Breast epithelium (tissue), 4 donors: ENCODE measurements around the gene GTF2H4. TPM values are rescaled to one million over a fixed set of nuclear protein-coding genes. Genes with fewer than 3 reads are reported as not detected.

Experiments used
- DNase-seq, 2 donors: peaks; one replicate each; pipeline ENCODE4 v3.0.0-alpha.2; 2019; ENCODE audit warnings: low spot score in 2 of 2
- H3K27ac ChIP-seq, 2 donors: fragments of 200-600 bp; sonication (generic) in 1 of 2; one replicate each; pipeline ENCODE4 v1.5.1; 2016 to 2019; ENCODE audit warnings: mild to moderate bottlenecking in 1 of 2
- H3K27me3 ChIP-seq, 2 donors: fragments of 200-600 bp; sonication (generic) in 1 of 2; one replicate each; pipeline versions ENCODE4 v1.5.1 to v1.6.0; 2017 to 2019; ENCODE audit warnings: control low read depth in 1 of 2, mild to moderate bottlenecking in 1 of 2
- H3K36me3 ChIP-seq: fragments of 200-600 bp; one replicate; pipeline ENCODE4 v1.5.1; 2019
- H3K4me1 ChIP-seq, 2 donors: fragments of 200-600 bp; sonication (generic); one replicate each; pipeline ENCODE4 v1.5.1; 2016 to 2019; ENCODE audit warnings: control low read depth in 1 of 2
- H3K4me3 ChIP-seq, 3 donors: fragments of 200-600 bp; sonication (generic); 1 replicate in 2 of 3; 2 replicates in 1 of 3; pipeline ENCODE4 v1.5.1; 2016 to 2019; ENCODE audit warnings: mild to moderate bottlenecking in 3 of 3, moderate library complexity in 2 of 3
- H3K9me3 ChIP-seq, 2 donors: fragments of 200-600 bp; sonication (generic) in 1 of 2; one replicate each; pipeline ENCODE4 v1.5.1; 2016 to 2019; ENCODE audit warnings: control low read depth in 1 of 2
- CTCF ChIP-seq, 3 donors: fragments of 450-650 bp; IDR thresholded peaks; one replicate each; pipeline ENCODE4 v1.5.1; 2016 to 2017; ENCODE audit warnings: antibody characterized with exemption in 3 of 3, mild to moderate bottlenecking in 3 of 3, moderate library complexity in 3 of 3
- POLR2A ChIP-seq: fragments of 450-650 bp; IDR thresholded peaks from one replicate; pipeline ENCODE4 v1.6.1; 2016; ENCODE audit warnings: antibody characterized with exemption, mild to moderate bottlenecking, moderate library complexity
- POLR2AphosphoS5 ChIP-seq, 3 donors: sonication (generic); formaldehyde crosslinking; IDR thresholded peaks; one replicate each; pipeline ENCODE4 v1.6.1; 2017; ENCODE audit warnings: antibody characterized with exemption in 3 of 3
- intact Hi-C: fragments of 100-400 bp; cut with DNase I; formaldehyde crosslinking; loops from one replicate; pipeline ENCODE4 v1.15.1; 2023; ENCODE audit warnings: low total_unique reads
- total RNA-seq, 3 donors: library from RNA; depleted of rRNA; stranded (reverse); fragments of >200 nt; gene quantifications; one replicate each; pipeline ENCODE4 v1.1.0, GENCODE V29; 2016

The GTF2H4 gene
- total RNA-seq, 3 donors from 2014 or later = 10.4 to 13.4 (median 11.1) TPM

- Histone ChIP-seq H3K9me3 (no peaks in the 10 kb centered on the region), H3K4me3 (no peak overlapping the region), H3K36me3 (no peaks in the 10 kb centered on the region), H3K27me3 (no peaks in the 10 kb centered on the region), H3K27ac (peak overlapping the region in 1 of 2 donors; percentile 25), H3K4me1 (no peaks in the 10 kb centered on the region)
- TF ChIP-seq POLR2A (no peak), POLR2AphosphoS5 (IDR thresholded peaks at IDR 0.05) (no peak), CTCF (IDR thresholded peaks at IDR 0.05) (no peak)
- intact Hi-C loops = no loop called here
- DNase-seq = no peak
Observed at GRCh38 chr6:30894381-30894780, 13.6 kb upstream of the GTF2H4 start.

- Histone ChIP-seq H3K9me3 (no peaks in the 10 kb centered on the region), H3K36me3 (no peaks in the 10 kb centered on the region), H3K4me1 (no peaks in the 10 kb centered on the region), H3K27me3 (no peaks in the 10 kb centered on the region), H3K27ac (peak overlapping the region in 1 of 2 donors; percentile 25), H3K4me3 (no peak overlapping the region)
- no peak for DNase-seq
- intact Hi-C loops = no loop called here
- no peak for TF ChIP-seq POLR2AphosphoS5 (IDR thresholded peaks at IDR 0.05)
- TF ChIP-seq POLR2A = no peak
- no peak for TF ChIP-seq CTCF (IDR thresholded peaks at IDR 0.05)
Observed at GRCh38 chr6:30894935-30895334, 13.1 kb upstream of the GTF2H4 start.

GRCh38 chr6:30895343-30895742 lies 12.7 kb upstream of the GTF2H4 start:
- intact Hi-C loops = no loop called here
- Histone ChIP-seq H3K4me3 (no peak overlapping the region), H3K4me1 (no peaks in the 10 kb centered on the region), H3K27ac (no peak overlapping the region), H3K36me3 (no peaks in the 10 kb centered on the region), H3K27me3 (no peaks in the 10 kb centered on the region), H3K9me3 (no peaks in the 10 kb centered on the region)
- DNase-seq = no peak
- TF ChIP-seq POLR2AphosphoS5 (IDR thresholded peaks at IDR 0.05) (no peak), POLR2A (no peak), CTCF (IDR thresholded peaks at IDR 0.05) (no peak)

GRCh38 chr6:30896541-30896940 lies 11.5 kb upstream of the GTF2H4 start:
- H3K4me1 ChIP-seq = no peaks in the 10 kb centered on the region
- no peaks in the 10 kb centered on the region for H3K9me3 ChIP-seq
- no peak for TF ChIP-seq POLR2A
- TF ChIP-seq POLR2AphosphoS5 (IDR thresholded peaks at IDR 0.05) = no peak
- TF ChIP-seq CTCF (IDR thresholded peaks at IDR 0.05) = no peak
- no peaks in the 10 kb centered on the region for H3K36me3 ChIP-seq
- H3K27ac ChIP-seq = no peak overlapping the region
- no peak for DNase-seq
- no peak overlapping the region for H3K4me3 ChIP-seq
- intact Hi-C loops = no loop called here
- no peaks in the 10 kb centered on the region for H3K27me3 ChIP-seq

GRCh38 chr6:30897882-30898281 lies 10.1 kb upstream of the GTF2H4 start:
- no peaks in the 10 kb centered on the region for H3K9me3 ChIP-seq
- intact Hi-C loops = no loop called here
- TF ChIP-seq POLR2A = no peak
- H3K4me1 ChIP-seq = no peaks in the 10 kb centered on the region
- H3K4me3 ChIP-seq = no peak overlapping the region
- no peaks in the 10 kb centered on the region for H3K27me3 ChIP-seq
- no peaks in the 10 kb centered on the region for H3K36me3 ChIP-seq
- H3K27ac ChIP-seq = no peak overlapping the region
- no peak for DNase-seq

- no peaks in the 10 kb centered on the region for H3K4me1 ChIP-seq
- intact Hi-C loops = no loop called here
- no peak overlapping the region for H3K4me3 ChIP-seq
- no peak overlapping the region for H3K27ac ChIP-seq
- no peak for DNase-seq
- no peak for TF ChIP-seq POLR2A
- TF ChIP-seq POLR2AphosphoS5 (IDR thresholded peaks at IDR 0.05) = no peak
- TF ChIP-seq CTCF (IDR thresholded peaks at IDR 0.05) = no peak
- H3K36me3 ChIP-seq = no peaks in the 10 kb centered on the region
- no peaks in the 10 kb centered on the region for H3K27me3 ChIP-seq
- H3K9me3 ChIP-seq = no peaks in the 10 kb centered on the region
Observed at GRCh38 chr6:30898750-30899360, 9.2 kb upstream of the GTF2H4 start.
